ENCODE data around the gene MECR.
A peak's percentile ranks its signal among the peaks of the same experiment; 100 is the strongest.

The MECR gene

DNA sequence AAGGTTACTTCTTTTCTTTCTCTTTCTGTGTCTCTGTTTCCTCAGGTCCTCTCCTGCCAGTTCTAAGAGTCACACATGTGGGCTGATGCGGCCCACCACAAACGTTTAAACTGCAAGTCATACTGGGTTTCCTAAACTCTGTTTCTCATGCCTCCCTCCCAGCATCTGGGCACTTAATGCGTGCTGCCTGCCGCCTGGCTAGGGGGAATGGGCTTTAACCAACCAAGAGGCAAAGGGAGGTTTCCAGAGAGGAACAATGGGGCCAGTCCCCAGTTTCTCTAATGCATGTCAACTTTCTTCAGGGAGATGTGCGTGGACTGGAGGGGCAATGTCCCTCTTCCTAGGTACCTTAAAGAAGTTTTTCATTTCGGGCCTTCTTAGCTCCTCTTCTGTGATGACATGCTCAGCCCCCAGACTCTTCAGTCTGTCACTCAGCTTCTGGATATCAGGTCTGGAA is 29.1 kb downstream of the MECR start:
- no peak for DNase-seq

DNA sequence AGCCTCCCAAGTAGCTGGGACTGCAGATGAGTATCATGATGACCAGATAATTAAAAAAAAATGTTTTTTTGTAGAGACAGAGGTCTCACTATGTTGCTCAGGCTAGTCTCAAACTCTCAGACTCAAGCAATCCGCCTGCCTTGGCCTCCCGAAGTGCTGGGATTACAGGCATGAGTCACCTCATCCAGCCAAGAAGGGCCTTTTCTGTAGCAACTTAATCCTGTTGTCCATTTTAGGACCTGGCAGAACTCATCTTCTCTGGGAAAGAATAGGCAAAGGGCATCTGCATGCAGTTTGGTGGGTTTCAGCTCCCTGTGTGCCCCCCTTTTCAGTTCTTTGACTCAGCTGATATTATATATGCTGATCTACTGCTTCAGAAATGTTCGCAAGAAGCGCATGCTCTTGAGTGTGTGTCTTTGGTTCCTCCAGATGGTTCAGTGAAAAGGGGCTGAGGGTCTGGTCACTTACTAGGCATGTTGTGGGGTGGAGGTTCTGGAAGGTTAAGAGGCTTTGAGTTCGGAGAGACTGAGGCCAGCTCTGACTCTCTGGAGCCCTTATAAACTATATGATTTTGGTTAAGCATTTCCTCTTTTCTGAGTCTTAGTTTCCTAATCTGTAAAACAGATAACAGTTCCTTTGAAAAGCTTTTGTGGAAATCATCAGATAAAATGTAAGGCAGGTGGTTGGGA is 29.7 kb downstream of the MECR start:
- no peak for DNase-seq

DNA sequence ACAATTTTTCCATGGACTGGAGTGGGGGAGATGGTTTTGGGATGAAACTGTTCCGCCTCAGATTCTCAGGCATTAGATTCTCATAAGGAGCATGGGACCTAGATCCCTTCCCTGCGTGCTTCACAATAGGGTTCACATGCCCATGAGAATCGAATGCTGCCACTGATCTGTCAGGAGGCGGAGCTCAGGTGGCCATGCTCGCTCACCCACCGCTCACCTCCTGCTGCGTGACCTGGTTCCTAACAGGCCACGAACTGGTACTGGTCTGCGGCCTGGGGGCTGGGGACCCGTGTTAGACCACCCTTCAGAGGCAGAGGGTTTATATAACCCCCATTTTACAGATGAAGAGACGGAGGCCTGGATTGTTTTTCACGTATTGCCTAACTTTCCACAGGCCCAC is 32.7 kb downstream of the MECR start:
- no peak for DNase-seq

DNA sequence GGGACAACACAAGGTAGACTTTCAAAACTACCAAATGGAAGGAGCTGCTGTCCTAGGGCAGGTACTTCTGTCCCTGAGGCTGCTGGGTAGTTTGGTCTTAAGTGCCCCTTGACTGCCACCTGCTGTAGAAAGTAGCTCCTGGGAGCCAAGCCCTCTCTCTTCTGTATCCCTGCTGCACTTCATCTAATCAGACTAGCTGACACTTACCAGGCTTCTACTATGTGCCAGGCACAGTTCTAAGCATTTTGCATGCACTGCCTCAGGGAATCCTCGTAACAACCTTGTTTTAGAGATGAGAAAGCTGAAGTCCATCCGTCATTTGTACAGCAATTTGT is 33.2 kb downstream of the MECR start:
- peak; percentile 39 to 48 for DNase-seq

DNA sequence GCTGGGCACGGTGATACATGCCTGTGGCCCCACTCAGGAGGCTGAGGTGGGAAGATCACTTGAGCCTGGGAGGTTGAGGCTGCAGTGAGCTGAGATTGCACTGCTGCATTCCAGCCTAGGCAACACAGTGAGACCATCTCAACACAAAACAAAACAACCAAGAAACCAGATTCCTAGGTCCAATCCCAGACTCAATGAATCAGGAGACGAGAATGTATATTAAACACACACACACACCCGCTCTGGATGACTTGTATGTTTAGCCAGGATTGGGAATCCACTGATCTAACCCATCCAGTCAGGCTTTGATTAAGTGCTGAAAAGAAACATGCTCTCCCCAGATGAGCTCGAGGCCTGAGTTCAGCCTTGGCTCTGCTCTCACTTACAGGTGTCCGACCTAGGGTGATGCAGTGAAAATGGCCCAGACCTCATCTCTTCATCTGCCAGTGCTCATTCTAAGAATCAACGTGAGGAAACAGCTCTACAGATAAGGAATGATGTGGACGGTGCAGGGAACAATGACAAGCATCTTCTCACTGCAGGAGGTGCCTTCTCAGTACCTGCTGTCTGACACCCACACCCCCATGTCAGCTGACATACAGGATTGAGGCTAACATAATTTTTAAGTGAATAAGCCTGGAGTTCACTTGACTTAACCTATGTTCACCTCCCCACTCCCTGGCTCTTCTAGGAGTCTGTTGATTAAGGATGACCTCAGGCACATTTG is 33.7 kb downstream of the MECR start:
- DNase-seq, result no peak

DNA sequence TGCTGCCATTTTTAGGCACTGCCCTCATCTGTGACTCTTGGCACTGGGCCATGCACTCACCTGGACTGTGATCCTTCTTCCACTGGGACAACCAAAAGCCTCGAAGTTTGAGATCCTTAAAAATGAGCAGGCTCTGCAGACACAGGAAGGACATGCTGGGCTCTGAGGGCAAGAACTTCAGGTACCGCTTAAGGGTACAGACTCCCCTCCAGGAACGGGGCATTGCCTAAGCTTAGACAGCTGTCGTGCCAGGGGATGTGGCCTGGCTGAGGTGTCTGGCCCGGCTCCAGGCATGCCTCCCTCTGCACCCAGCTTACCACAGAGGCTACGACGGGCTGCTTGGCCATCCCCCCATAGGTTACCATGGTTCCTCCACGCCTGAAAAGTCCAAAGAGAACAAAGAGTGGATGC is 34.8 kb downstream of the MECR start:
- no peak for DNase-seq

DNA sequence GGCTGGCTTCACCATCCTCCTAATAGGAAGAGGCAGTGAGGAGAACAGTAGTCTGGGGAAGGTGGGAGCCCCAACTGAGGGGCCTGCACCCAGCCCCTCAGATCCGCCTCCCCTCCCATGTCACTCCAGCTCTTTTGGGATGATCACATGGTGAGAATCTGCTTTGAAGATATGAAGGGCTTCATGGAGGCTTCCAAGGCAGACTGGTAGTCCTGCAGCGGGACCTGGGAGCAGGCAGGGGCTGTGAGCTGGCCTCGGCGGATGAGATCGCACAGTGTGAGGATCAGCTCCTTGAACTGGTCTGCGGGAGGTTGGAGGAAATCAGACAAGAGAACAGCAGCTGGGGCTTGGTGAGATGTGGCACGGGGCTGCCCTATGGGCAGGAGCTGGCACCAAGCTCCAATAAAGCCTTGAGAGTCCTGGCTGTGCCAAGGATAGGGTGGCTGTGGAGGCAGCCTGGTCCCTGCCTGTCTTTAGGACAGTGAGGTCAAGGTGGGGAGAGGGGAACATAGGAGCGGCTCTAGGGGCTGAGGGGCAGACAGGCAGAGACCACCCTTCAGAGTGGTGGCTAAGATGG is 36.8 kb downstream of the MECR start:
- DNase-seq, result no peak

DNA sequence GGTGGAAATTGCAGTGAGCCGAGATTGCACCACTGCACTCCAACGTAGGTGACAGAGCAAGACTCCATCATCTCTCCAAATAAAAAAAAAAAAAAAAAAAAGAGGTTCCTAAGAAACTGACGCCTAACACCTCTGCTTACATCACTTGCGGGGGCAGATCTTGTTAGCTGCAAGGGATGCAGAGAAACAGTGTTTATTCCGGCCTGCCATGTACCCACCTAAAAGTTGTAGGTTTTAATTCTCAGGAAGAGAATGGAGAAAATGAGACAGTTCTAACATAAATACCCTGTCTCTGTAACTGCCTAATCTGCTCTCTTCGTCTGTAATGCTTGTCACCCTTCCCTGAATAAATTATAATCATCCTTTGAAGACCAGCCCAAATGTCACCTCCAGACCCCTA is 40.0 kb downstream of the MECR start:
- no peak for DNase-seq

DNA sequence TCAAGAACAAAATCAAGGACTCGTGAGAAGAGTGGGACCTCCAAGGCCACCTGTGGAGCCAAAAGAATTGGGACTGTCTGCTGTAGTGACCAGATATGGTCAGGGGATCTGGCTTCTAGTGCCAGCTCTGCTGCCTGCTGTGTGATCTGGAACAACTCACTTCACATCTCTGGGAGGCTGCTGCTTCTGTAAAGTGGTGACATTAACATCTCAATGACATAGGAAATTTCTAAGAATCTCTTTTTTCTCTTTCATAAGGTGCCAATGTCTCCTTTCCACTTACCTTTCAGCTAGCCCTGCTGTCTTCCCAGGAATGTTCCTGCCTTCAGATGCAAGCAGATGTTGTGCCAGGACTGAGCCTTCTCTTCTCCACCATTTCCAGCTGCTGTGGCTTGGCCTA is 44.0 kb downstream of the MECR start:
- DNase-seq, result no peak

DNA sequence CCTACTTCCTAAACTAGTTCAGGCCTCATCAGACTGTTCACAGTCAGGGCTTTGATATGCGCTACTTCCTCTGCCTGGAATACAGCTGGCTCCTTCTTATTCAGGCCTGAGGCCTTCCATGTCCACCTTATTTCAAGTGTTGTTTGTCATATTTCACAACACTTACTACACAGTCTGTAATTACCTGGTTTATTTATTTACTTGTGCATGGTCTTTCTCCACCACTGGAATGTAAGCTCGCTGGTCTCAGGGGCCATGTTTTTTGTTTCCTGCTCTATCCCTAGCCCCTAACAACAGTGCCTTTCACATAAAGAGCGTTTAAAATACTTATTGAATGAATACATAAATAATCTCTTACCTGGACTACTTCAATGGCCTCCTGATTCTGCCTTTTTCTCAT is 44.5 kb downstream of the MECR start:
- no peak for DNase-seq

DNA sequence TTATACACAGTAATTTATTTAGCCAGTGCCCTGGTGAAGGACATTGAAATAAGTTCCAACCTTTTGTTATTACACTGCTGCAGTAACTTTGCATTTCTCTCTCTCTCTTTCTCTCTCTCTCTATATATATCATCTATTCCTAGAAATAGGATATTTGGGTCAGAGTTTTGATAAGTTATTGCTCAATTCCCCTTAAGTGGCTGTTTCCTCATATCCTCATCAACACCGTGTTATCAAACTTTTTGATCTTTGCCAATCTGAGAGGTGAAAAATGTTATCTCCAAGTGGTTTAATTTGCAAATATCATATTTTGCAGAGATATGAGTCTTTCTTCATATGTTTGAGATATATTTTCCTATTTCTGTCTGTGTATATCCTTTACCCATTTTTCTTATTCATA is 47.4 kb downstream of the MECR start:
- DNase-seq, result no peak

DNA sequence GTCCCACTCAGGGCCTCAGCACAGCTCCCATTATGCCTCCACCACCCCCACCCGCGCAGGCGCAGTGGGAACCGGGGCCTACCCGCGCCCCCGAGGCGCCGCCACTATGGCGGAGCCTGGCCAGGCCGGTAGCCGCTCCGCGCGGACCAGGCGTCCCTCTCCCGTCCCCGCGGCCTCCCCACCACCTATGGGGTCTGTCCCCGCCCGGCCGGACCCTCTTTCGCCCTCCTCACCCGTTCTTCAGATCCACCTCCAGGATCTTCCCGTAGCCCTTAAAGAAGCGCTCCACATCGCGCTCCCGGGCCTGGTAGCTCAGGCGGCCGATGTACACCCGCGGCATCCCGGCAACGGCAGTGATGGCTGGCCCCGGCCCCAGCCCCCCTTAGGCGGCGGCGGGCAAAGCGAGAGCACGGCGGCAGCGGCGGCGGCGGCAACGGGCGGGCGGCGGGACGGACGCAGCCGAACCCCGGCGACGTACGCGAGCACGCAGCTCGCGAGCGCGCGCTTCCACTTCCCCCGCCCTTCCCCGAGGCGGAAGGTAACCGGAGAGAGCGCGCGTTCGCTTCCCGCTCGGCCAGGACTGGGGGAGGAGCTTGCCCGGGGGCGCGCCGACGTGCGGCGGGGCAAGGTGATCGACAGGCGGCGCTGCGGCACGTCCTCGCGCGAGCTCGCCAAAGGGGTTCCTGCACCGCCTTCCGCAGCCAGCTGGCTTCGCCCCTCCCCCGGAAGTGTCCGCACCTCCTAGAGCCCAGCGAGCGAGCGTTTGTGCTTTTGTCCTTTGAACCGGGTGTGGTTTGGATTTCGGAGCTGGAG is 49.1 kb downstream of the MECR start, which contains the start of gene SRSF4:
Gene SRSF4 (minus strand): TSS at position 488 of the 813 bp plus-strand sequence. CDS start 148 bp downstream, at position 340.
- DNase-seq, result peak; percentile 100

DNA sequence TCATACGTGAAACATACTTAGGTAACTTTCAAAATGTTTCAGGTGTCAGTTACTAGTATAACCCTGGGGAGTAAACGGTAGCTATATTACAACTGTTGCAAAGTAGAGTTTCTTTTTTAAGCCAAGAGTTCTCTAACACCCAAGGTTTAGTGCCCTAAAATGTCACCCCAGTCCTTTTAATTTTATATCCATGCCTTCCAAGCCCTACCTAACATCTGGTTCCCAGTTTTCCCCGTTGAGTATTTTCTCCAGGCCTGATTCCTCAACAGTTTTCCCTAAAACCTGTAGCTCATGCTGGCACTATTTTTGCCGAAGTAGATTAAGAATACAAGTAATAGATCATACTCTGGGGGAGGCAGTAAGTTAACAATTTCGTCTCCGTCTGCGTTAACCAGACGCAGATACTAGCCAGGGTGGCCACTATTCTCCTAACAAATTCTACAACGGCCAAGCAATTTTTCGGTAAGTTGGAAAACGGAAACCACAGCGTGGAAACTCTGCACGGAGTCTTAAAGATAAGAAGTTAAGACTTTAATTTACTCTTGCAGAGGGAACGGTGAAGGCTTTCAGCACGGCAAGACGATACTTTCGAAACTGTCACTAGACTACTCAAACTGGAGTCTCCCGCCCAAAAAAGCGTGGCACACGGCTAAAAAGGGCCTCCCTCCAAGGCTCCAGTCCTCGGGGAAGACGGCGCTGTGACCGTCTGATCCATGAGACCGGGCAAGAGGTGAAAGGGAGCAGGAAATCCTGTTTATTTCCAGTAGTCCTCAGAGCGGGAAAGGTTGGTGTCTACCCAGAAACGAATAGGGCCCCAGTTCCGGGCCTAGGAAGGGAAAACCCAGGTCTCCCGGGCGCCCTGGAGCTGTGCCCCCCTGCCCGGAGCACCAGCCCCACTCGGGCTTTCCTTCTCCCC is 50.0 kb downstream of the MECR start:
- no peak for DNase-seq

DNA sequence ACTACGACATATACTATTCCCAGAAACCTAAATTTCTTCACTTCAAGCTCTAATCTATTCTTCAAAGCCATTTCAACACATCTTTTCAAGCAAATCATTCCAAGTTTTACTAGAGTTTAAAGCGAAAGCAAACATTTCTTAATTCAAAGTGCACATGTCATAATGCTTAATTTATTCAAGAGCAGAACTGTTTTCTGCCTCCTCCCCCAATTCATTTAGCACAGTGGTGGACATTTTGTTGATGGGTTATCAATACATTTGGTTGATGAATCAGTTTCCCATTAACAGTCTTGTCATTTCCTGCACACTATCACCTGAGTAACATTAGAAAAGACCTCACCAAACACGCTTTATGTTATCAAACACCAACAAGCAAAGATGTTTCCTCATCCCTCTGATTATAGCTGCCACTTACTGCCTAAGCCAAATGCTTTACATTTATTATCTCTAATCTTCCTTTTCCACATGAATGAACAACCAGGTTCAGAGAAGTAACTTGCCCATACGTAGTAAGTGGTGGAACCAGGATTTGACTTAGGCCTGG is 51.0 kb downstream of the MECR start:
- no peak for DNase-seq

DNA sequence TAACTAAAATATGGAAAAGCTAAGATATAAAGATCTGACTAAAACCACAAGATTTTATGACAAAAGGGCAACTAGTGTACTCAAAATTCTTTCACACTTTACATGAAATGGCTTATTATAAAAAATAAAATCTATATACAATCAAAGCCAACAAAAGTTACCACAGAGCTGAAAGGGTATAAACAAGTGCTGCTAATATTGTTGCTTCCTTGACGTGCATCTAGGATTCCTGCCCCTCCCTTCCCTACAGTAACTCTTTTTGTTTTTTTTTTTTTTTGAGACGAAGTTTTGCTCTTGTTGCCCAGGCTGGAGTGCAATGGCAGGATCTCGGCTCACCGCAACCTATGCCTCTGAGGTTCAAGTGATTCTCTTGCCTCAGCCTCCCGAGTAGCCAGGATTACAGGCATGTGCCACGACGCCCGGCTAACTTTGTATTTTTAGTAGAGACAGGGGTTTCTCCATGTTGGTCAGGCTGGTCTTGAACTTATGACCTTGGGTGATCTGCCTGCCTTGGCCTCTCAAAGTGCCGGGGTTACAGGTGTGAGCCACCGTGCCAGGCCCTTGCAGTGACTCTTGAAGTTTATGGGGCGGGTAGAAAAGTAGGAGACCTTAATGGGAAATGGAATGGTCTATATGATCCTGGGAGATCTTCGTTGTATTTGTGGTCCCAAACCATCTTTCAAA is 53.6 kb downstream of the MECR start:
- no peak for DNase-seq

DNA sequence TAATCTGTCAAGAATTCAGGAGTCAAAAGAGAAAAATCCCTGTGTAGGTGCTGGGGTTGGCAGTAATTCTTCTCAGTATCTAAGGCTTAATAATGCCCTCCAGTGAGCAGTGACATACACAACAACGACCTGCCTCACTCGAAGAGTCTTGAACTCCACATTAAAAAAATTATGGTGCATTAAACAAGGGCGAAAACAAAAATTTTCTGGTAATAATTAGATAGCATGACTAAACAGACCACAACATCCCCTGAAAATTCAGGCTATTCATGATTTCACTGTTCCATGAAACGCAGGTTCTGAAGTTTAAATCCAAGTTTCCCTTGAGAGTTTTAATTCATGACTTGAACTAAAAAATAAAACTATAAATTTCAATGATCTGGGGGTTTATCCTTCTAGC is 54.2 kb downstream of the MECR start:
- no peak for DNase-seq

DNA sequence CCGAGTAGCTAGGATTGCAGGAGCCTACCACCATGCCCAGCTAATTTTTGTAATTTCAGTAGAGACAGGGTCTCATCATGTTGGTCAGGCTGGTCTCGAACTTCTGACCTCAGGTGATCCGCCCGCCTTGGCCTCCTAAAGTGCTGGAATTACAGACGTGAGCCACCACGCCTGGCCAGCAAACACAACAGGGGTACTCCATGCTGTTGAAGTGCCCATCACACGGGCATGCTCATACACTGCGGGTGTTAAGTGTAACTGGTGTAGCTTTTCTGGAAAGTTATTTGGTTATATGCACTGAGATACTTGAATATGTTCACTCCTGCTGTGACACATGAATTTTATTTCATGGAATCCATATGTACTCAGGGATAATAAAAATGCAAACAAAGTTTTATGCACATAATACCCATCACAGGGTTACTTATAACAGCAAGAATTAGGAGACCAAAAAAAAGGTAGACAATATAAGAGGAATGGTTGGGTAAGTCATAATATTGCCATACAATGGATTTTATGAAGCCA is 58.3 kb downstream of the MECR start:
- no peak for DNase-seq

DNA sequence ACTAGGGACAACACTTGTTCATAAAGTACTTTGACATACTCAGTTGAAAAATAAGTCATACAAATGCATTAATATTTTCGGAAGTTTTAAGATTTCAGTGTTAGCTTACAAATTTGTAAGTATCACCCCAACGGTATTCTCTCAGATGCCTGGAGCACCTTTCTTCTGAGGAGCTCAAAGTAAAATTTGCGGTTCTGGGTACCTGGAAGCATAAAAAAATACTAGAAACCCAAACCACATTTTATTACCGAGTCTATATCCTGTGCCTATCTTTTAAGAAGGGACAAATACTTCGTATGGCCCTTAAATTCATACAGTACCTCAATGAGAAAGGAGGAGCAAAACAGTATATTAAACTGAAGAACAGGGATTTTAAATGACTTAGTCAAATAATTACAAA is 59.2 kb downstream of the MECR start:
- no peak for DNase-seq

DNA sequence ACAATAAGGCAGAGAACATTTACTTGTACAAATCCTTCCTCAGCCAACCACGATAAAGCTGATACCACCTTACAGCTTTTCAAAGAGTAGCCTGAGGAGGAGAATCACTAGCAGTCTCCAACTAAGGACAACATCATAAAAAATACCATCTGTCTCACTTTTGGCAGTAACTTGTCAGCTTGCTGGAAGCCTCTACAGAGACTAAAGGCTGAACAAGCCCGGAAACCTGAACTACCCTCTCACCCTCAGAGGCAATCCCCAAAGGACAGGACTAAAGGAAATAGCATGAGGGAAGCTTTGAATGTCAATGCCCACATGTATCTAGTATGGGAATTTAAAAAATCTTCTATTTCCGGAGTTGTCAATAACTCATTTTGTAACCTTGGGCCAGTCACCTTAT is 59.6 kb downstream of the MECR start:
- no peak for DNase-seq

DNA sequence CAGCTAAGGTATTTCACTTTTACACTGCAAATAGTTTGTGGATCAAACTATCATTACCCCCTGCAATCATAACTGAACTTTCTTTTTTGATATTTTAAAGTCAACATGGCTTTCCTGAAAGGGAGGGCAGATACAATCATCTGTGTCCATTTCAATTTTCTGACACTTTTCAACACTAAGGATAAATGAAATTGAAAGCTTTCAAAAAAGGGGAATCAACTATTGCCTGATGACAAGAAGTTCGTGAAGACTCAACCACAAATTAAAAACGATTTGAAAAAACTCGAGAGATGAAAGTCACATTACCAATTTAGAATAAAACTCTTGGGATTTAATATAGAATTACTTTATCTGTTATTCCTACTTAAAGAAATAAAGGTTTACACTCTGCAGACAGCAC is 60.8 kb downstream of the MECR start:
- DNase-seq, result no peak

DNA sequence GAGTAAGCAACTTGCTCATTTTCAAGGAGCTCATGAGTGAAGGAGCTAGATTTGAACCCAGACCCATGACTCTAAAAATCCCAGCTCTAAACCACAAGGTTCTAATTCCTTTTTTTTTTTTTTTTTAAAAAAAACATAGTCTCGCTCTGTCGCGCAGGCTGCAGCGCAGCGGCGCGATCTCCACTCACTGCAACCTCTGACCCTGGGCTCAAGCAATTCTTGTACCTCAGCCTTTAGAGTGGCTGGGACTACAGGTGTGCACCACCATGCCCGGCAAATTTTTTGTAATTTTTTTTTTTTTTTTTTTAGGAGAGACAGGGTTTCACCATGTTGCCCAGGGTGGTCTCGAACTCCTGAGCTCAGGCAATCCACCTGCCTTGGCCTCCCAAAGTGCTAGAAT is 62.8 kb downstream of the MECR start:
- no peak for DNase-seq

All from SHP77 (cell line).